ENCODE measurements around the gene KRT7.

KRT7 gene

GRCh38 chr12:52199294-52199919, 33.6 kb upstream of the KRT7 start:
- Histone ChIP-seq H3K36me3 (ENCODE audit: low read depth) (no peaks in the 10 kb centered on the region), H3K27me3 (ENCODE audit: insufficient read depth, poor library complexity, severe bottlenecking) (no peaks in the 10 kb centered on the region), H3K27ac (ENCODE audit: poor library complexity, severe bottlenecking) (peak overlapping the region; percentile 76), H3K4me3 (ENCODE audit: severe bottlenecking) (no peak overlapping the region), H3K9me3 (ENCODE audit: severe bottlenecking) (no peaks in the 10 kb centered on the region), H3K4me1 (ENCODE audit: insufficient read depth, poor library complexity, severe bottlenecking) (peaks cover 31% of the 10 kb centered on the region)
- TF ChIP-seq, protein P1, sequence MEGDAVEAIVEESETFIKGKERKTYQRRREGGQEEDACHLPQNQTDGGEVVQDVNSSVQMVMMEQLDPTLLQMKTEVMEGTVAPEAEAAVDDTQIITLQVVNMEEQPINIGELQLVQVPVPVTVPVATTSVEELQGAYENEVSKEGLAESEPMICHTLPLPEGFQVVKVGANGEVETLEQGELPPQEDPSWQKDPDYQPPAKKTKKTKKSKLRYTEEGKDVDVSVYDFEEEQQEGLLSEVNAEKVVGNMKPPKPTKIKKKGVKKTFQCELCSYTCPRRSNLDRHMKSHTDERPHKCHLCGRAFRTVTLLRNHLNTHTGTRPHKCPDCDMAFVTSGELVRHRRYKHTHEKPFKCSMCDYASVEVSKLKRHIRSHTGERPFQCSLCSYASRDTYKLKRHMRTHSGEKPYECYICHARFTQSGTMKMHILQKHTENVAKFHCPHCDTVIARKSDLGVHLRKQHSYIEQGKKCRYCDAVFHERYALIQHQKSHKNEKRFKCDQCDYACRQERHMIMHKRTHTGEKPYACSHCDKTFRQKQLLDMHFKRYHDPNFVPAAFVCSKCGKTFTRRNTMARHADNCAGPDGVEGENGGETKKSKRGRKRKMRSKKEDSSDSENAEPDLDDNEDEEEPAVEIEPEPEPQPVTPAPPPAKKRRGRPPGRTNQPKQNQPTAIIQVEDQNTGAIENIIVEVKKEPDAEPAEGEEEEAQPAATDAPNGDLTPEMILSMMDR (IDR thresholded peaks at IDR 0.05; ENCODE audit: poor library complexity, severe bottlenecking), result no peak
- DNase-seq (ENCODE audit: low spot score) (no peak), ATAC-seq (ENCODE audit: low read depth) (no peak)

GRCh38 chr12:52200086-52200780, 32.8 kb upstream of the KRT7 start:
- no peak for DNase-seq (ENCODE audit: low spot score)
- peaks cover 36% of the 10 kb centered on the region for H3K4me1 ChIP-seq (ENCODE audit: insufficient read depth, poor library complexity, severe bottlenecking)

DNA sequence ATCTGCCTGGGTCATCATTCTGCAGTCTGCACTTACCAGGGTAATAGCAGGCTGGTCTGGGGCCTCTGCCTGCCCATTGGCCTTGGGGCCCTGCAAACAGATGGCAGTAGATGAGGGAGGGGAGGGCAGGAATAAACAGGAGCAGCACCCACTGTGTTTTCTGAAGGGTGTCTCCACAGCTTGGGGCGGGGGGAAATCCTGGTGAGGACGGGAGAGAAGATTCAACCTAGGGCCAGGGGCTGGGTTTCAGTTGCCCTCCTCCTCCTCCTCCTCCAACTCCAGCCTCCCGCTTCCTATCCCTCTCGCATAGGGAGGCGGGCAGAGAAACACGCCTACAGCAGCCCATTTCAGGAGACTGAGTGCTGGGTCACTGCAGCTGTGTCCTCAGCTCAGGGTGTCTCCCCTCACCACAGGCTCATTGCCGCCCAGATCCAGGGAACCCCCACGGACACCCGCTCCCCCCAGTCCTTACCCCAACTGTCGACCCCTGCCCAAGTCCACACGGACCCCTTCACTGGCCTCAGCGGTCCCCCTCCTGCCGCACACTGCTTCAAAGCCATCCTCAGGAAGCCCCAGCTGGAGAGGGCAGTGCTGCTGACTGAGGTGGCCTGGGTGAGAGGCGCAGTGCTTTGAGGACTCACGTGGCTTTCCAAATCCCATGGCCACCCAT, 32.1 kb upstream of the KRT7 start:
- Histone ChIP-seq H3K27ac (ENCODE audit: poor library complexity, severe bottlenecking) (no peak overlapping the region), H3K36me3 (ENCODE audit: low read depth) (no peaks in the 10 kb centered on the region), H3K4me3 (ENCODE audit: severe bottlenecking) (no peak overlapping the region), H3K9me3 (ENCODE audit: severe bottlenecking) (no peaks in the 10 kb centered on the region), H3K4me1 (ENCODE audit: insufficient read depth, poor library complexity, severe bottlenecking) (peaks cover 36% of the 10 kb centered on the region), H3K27me3 (ENCODE audit: insufficient read depth, poor library complexity, severe bottlenecking) (no peaks in the 10 kb centered on the region)
- TF ChIP-seq, protein P1 (IDR thresholded peaks at IDR 0.05; ENCODE audit: poor library complexity, severe bottlenecking), result no peak
- DNase-seq (ENCODE audit: low spot score) (no peak), ATAC-seq (ENCODE audit: low read depth) (no peak)

More at GRCh38 chr12:52200086-52200780, 32.8 kb upstream of the KRT7 start:
- TF ChIP-seq, protein P1 (IDR thresholded peaks at IDR 0.05; ENCODE audit: poor library complexity, severe bottlenecking), result no peak
- Histone ChIP-seq H3K36me3 (ENCODE audit: low read depth) (no peaks in the 10 kb centered on the region), H3K27me3 (ENCODE audit: insufficient read depth, poor library complexity, severe bottlenecking) (no peaks in the 10 kb centered on the region), H3K27ac (ENCODE audit: poor library complexity, severe bottlenecking) (no peak overlapping the region), H3K9me3 (ENCODE audit: severe bottlenecking) (no peaks in the 10 kb centered on the region), H3K4me3 (ENCODE audit: severe bottlenecking) (no peak overlapping the region)
- ATAC-seq (ENCODE audit: low read depth), result no peak

- Histone ChIP-seq H3K27me3 (ENCODE audit: insufficient read depth, poor library complexity, severe bottlenecking) (no peaks in the 10 kb centered on the region), H3K4me1 (ENCODE audit: insufficient read depth, poor library complexity, severe bottlenecking) (peaks cover 36% of the 10 kb centered on the region)
- TF ChIP-seq, protein P1 (IDR thresholded peaks at IDR 0.05; ENCODE audit: poor library complexity, severe bottlenecking), result no peak
Measured at GRCh38 chr12:52201451-52201839, 31.6 kb upstream of the KRT7 start.

More at GRCh38 chr12:52201451-52201839, 31.6 kb upstream of the KRT7 start:
- DNase-seq (ENCODE audit: low spot score) (no peak), ATAC-seq (ENCODE audit: low read depth) (no peak)
- H3K9me3 ChIP-seq (ENCODE audit: severe bottlenecking), result no peaks in the 10 kb centered on the region
- H3K4me3 ChIP-seq (ENCODE audit: severe bottlenecking), result no peak overlapping the region
- no peak overlapping the region for H3K27ac ChIP-seq (ENCODE audit: poor library complexity, severe bottlenecking)
- no peaks in the 10 kb centered on the region for H3K36me3 ChIP-seq (ENCODE audit: low read depth)
